H9 (cell line): ENCODE measurements around the gene ACP4. TPM values are rescaled to one million over a fixed set of nuclear protein-coding genes. Genes with fewer than 3 reads are reported as not detected.

Experiments used
- DNase-seq: peaks from one replicate; pipeline ENCODE4 v3.0.0-alpha.2; 2017
- H2AFZ ChIP-seq: one replicate; pipeline ENCODE4 v1.6.1; 2013; ENCODE audit warnings: mild to moderate bottlenecking, low read length, control low read depth, moderate library complexity
- H2AK5ac ChIP-seq: 2 replicates; pipeline ENCODE4 v1.6.1; 2013; ENCODE audit warnings: low read length, control low read depth, mixed read lengths; ENCODE audit not compliant: insufficient read length
- H2BK120ac ChIP-seq: one replicate; pipeline ENCODE4 v1.6.1; 2013; ENCODE audit warnings: low read depth, mild to moderate bottlenecking, low read length, control low read depth, inconsistent platforms; ENCODE audit not compliant: poor library complexity, severe bottlenecking
- H2BK12ac ChIP-seq: 2 replicates; pipeline ENCODE4 v1.6.1; 2013; ENCODE audit warnings: low read length, control low read depth, mixed read lengths, low read depth; ENCODE audit not compliant: insufficient read length
- H2BK15ac ChIP-seq: 2 replicates; pipeline ENCODE4 v1.6.1; 2013; ENCODE audit warnings: low read depth, low read length, control low read depth
- H2BK20ac ChIP-seq: one replicate; pipeline ENCODE4 v1.6.1; 2013; ENCODE audit warnings: low read depth, mild to moderate bottlenecking, low read length, control low read depth, inconsistent platforms; ENCODE audit not compliant: poor library complexity, severe bottlenecking
- H2BK5ac ChIP-seq: 2 replicates; pipeline ENCODE4 v1.6.1; 2013; ENCODE audit warnings: low read length, control low read depth, mixed read lengths; ENCODE audit not compliant: insufficient read length
- H3K14ac ChIP-seq: 2 replicates; pipeline ENCODE4 v1.6.1; 2013; ENCODE audit warnings: low read length, control low read depth; ENCODE audit not compliant: insufficient read depth
- H3K18ac ChIP-seq: 2 replicates; pipeline ENCODE4 v1.6.1; 2013; ENCODE audit warnings: low read depth, mild to moderate bottlenecking, mixed read lengths, low read length, control low read depth; ENCODE audit not compliant: insufficient read length
- H3K23ac ChIP-seq: 2 replicates; pipeline ENCODE4 v1.6.1; 2013; ENCODE audit warnings: low read length, control low read depth, mixed read lengths, low read depth; ENCODE audit not compliant: insufficient read length
- H3K23me2 ChIP-seq: 2 replicates; pipeline ENCODE4 v1.6.1; 2013; ENCODE audit warnings: low read depth, mild to moderate bottlenecking, mixed read lengths, low read length, control low read depth; ENCODE audit not compliant: insufficient read length, poor library complexity, severe bottlenecking
- H3K27ac ChIP-seq: 2 replicates; pipeline ENCODE4 v1.5.1; 2013; ENCODE audit warnings: low read length, control low read depth, mixed read lengths, low read depth; ENCODE audit not compliant: insufficient read length
- H3K27me3 ChIP-seq: 2 replicates; pipeline ENCODE4 v1.6.1; 2013; ENCODE audit warnings: low read length, control low read depth, inconsistent platforms; ENCODE audit not compliant: insufficient read depth
- H3K4ac ChIP-seq: 2 replicates; pipeline ENCODE4 v1.6.1; 2013; ENCODE audit warnings: low read depth, mild to moderate bottlenecking, control low read depth, inconsistent platforms, low read length, moderate library complexity
- H3K4me1 ChIP-seq: 2 replicates; pipeline ENCODE4 v1.6.1; 2013; ENCODE audit warnings: low read length, control low read depth, inconsistent platforms; ENCODE audit not compliant: insufficient read depth
- H3K4me2 ChIP-seq: 2 replicates; pipeline ENCODE4 v1.6.1; 2013; ENCODE audit warnings: low read length, control low read depth, mixed read lengths; ENCODE audit not compliant: insufficient read length, insufficient read depth
- H3K56ac ChIP-seq: 2 replicates; pipeline ENCODE4 v1.6.1; 2013; ENCODE audit warnings: low read depth, mild to moderate bottlenecking, mixed read lengths, low read length, control low read depth; ENCODE audit not compliant: insufficient read length
- H3K79me1 ChIP-seq: 2 replicates; pipeline ENCODE4 v1.6.1; 2013; ENCODE audit warnings: low read depth, mild to moderate bottlenecking, moderate library complexity, low read length, control low read depth, inconsistent platforms; ENCODE audit not compliant: insufficient read depth, poor library complexity, severe bottlenecking
- H3K79me2 ChIP-seq: 2 replicates; pipeline ENCODE4 v1.6.1; 2013; ENCODE audit warnings: low read length, control low read depth, inconsistent platforms; ENCODE audit not compliant: insufficient read depth
- H3K9ac ChIP-seq: 2 replicates; pipeline ENCODE4 v1.6.1; 2013; ENCODE audit warnings: low read length, control low read depth, mixed read lengths; ENCODE audit not compliant: insufficient read length; ENCODE audit errors: extremely low read depth
- H3K9me3 ChIP-seq: one replicate; pipeline ENCODE4 v1.6.1; 2013; ENCODE audit warnings: low read depth, low read length, inconsistent platforms; ENCODE audit not compliant: control insufficient read depth
- H3T11ph ChIP-seq: one replicate; pipeline ENCODE4 v1.6.1; 2013; ENCODE audit warnings: mild to moderate bottlenecking, low read length, control low read depth, inconsistent platforms
- H4K20me1 ChIP-seq: one replicate; pipeline ENCODE4 v1.6.1; 2013; ENCODE audit not compliant: control insufficient read depth, insufficient read length, insufficient read depth
- H4K5ac ChIP-seq: 2 replicates; pipeline ENCODE4 v1.6.1; 2013; ENCODE audit warnings: low read depth, mild to moderate bottlenecking, mixed read lengths, low read length, control low read depth; ENCODE audit not compliant: insufficient read length
- H4K8ac ChIP-seq: replicated peaks from 2 replicates; pipeline ENCODE4 v1.6.1; 2013; ENCODE audit warnings: low read length, control low read depth, mixed read lengths, low read depth; ENCODE audit not compliant: insufficient read length
- H4K91ac ChIP-seq: 2 replicates; pipeline ENCODE4 v1.6.1; 2013; ENCODE audit warnings: low read depth, mild to moderate bottlenecking, moderate library complexity, mixed read lengths, low read length, control low read depth; ENCODE audit not compliant: insufficient read length
- H3K27ac Mint-ChIP-seq, 3 experiments: 2 replicates in 2 of 3; 3 replicates in 1 of 3; pipeline ENCODE4 v1.8.0; 2020 to 2021; ENCODE audit warnings: mixed read lengths in 3 of 3, mild to moderate bottlenecking in 1 of 3, moderate library complexity in 1 of 3
- H3K27me3 Mint-ChIP-seq: 2 replicates; pipeline ENCODE4 v1.8.0; 2021; ENCODE audit warnings: low read depth, mild to moderate bottlenecking, moderate library complexity, mixed read lengths
- H3K36me3 Mint-ChIP-seq, 3 experiments: 2 replicates in 2 of 3; 3 replicates in 1 of 3; pipeline ENCODE4 v1.8.0; 2020 to 2021; ENCODE audit warnings: low read depth in 3 of 3, mixed read lengths in 3 of 3; ENCODE audit not compliant: insufficient read depth in 1 of 3
- H3K4me1 Mint-ChIP-seq, 2 experiments: 2 replicates each; pipeline ENCODE4 v1.8.0; 2020; ENCODE audit warnings: mixed read lengths in 2 of 2
- H3K4me3 Mint-ChIP-seq, 2 experiments: 2 replicates in 1 of 2; 3 replicates in 1 of 2; pipeline ENCODE4 v1.8.0; 2020 to 2021; ENCODE audit warnings: mild to moderate bottlenecking in 2 of 2, mixed read lengths in 2 of 2, moderate library complexity in 1 of 2
- H3K9me3 Mint-ChIP-seq, 2 experiments: 2 replicates in 1 of 2; 3 replicates in 1 of 2; pipeline ENCODE4 v1.8.0; 2020; ENCODE audit warnings: mild to moderate bottlenecking in 2 of 2, mixed read lengths in 2 of 2, moderate library complexity in 1 of 2
- WGBS: extraction: QIAGEN DNeasy Blood & Tissue Kit; methylation state at CpG from one replicate; pipeline ENCODE4 v1.1.7; 2013; ENCODE audit warnings: missing lambda C conversion rate, low lambda C conversion rate, mixed read lengths; ENCODE audit not compliant: insufficient read length; ENCODE audit errors: extremely low coverage; 5-methylcytosine and 5-hydroxymethylcytosine counted together
- total RNA-seq: library from RNA; stranded (reverse); gene quantifications from 2 replicates; pipeline ENCODE4 v1.2.1, GENCODE V29; 2021
- TF ChIP-seq, protein P1 (sequence below): fragments of 200-600 bp; sonication (generic); conservative IDR thresholded peaks from 3 replicates; pipeline ENCODE4 v1.8.0; 2021; ENCODE audit warnings: antibody characterized with exemption, mild to moderate bottlenecking

ACP4 gene
- total RNA-seq, 1 experiment from 2014 or later = not detected

- TF ChIP-seq, protein P1, sequence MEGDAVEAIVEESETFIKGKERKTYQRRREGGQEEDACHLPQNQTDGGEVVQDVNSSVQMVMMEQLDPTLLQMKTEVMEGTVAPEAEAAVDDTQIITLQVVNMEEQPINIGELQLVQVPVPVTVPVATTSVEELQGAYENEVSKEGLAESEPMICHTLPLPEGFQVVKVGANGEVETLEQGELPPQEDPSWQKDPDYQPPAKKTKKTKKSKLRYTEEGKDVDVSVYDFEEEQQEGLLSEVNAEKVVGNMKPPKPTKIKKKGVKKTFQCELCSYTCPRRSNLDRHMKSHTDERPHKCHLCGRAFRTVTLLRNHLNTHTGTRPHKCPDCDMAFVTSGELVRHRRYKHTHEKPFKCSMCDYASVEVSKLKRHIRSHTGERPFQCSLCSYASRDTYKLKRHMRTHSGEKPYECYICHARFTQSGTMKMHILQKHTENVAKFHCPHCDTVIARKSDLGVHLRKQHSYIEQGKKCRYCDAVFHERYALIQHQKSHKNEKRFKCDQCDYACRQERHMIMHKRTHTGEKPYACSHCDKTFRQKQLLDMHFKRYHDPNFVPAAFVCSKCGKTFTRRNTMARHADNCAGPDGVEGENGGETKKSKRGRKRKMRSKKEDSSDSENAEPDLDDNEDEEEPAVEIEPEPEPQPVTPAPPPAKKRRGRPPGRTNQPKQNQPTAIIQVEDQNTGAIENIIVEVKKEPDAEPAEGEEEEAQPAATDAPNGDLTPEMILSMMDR = no peak
- no peaks in the 10 kb centered on the region; a peak in 2 of 5 replicates for H3K9me3 Mint-ChIP-seq
- no peak overlapping the region for H3K18ac ChIP-seq
- peaks cover 13 to 34% of the 10 kb centered on the region in 2 experiments for H3K4me1 Mint-ChIP-seq
- no peaks in the 10 kb centered on the region for H4K20me1 ChIP-seq
- no peaks in the 10 kb centered on the region; the same call in 1 of the 2 replicates for H3K27me3 ChIP-seq
- no peak overlapping the region for H2AFZ ChIP-seq
- H3K9ac ChIP-seq = no peak overlapping the region
- no peak overlapping the region; a peak in 1 of 5 replicates for H3K4me3 Mint-ChIP-seq
- no peak overlapping the region for H3K4ac ChIP-seq
- no peak overlapping the region for H3K23ac ChIP-seq
- H4K8ac ChIP-seq = no peak overlapping the region
- H3K4me1 ChIP-seq = no peaks in the 10 kb centered on the region; the same call in 1 of the 2 replicates
- H2AK5ac ChIP-seq = no peak overlapping the region
- peaks cover 62% of the 10 kb centered on the region for H3K27me3 Mint-ChIP-seq
- H3K27ac Mint-ChIP-seq = no peak overlapping the region
- no peaks in the 10 kb centered on the region for H3K79me2 ChIP-seq
- no peak overlapping the region for H4K91ac ChIP-seq
- no peak overlapping the region for H3K27ac ChIP-seq
- peaks cover 4% of the 10 kb centered on the region for H3K23me2 ChIP-seq
- no CpG with 5 or more reads among the region's 6 CpGs for WGBS
- H2BK120ac ChIP-seq = no peak overlapping the region
- no peak overlapping the region for H2BK20ac ChIP-seq
- H2BK15ac ChIP-seq = no peak overlapping the region
- no peaks in the 10 kb centered on the region for H3K9me3 ChIP-seq
- H3T11ph ChIP-seq = no peak overlapping the region
- DNase-seq = no peak
- H4K5ac ChIP-seq = no peak overlapping the region
- no peak overlapping the region for H3K4me2 ChIP-seq
- H3K56ac ChIP-seq = no peak overlapping the region
- no peak overlapping the region for H3K14ac ChIP-seq
- no peak overlapping the region for H2BK12ac ChIP-seq
- H3K79me1 ChIP-seq = no peaks in the 10 kb centered on the region
- H2BK5ac ChIP-seq = no peak overlapping the region
- no peaks in the 10 kb centered on the region for H3K36me3 Mint-ChIP-seq
Measured at GRCh38 chr19:50833802-50834167, 43.6 kb downstream of the ACP4 start.
